Left ventricle myocardium inferior (tissue), 1 donor: Measurements from ENCODE around the gene ITIH5. TPM values are rescaled to one million over a fixed set of nuclear protein-coding genes. Genes with fewer than 3 reads are reported as not detected.

ENCODE experiments used
- DNase-seq: peaks from one replicate; pipeline ENCODE4 v3.0.0-alpha.2; 2020
- H3K27ac ChIP-seq: fragments of 200-600 bp; replicated peaks from 2 replicates; pipeline ENCODE4 v1.8.0; 2021
- H3K27me3 ChIP-seq: fragments of 200-600 bp; 2 replicates; pipeline ENCODE4 v1.8.0; 2021; ENCODE audit warnings: low read depth
- H3K36me3 ChIP-seq: fragments of 200-600 bp; 2 replicates; pipeline ENCODE4 v1.8.0; 2021
- H3K4me1 ChIP-seq: fragments of 200-600 bp; 2 replicates; pipeline ENCODE4 v1.8.0; 2021
- H3K4me3 ChIP-seq: fragments of 200-600 bp; 2 replicates; pipeline ENCODE4 v1.8.0; 2021; ENCODE audit warnings: mild to moderate bottlenecking, moderate library complexity
- H3K9me3 ChIP-seq: fragments of 200-600 bp; replicated peaks from 2 replicates; pipeline ENCODE4 v1.8.0; 2021
- CTCF ChIP-seq: fragments of 200-600 bp; IDR thresholded peaks from 2 replicates; pipeline ENCODE4 v1.8.0; 2021; ENCODE audit warnings: antibody characterized with exemption, mild to moderate bottlenecking, borderline replicate concordance
- intact Hi-C: fragments of 100-400 bp; cut with micrococcal nuclease; formaldehyde crosslinking; loops from one replicate; pipeline ENCODE4 v1.11.0; 2022
- total RNA-seq: library from RNA; stranded (reverse); fragmentation: NEBNext Ultra II Directional; extraction: Animal tissue kit (Norgen Biotek cat#: 25700); gene quantifications from one replicate; pipeline ENCODE4 v1.2.1, GENCODE V29; 2021
- donor health status: DM: no; HTN: yes; CAD: no; lungs with severe emphysema.

Gene ITIH5
- total RNA-seq, 1 donor from 2014 or later: 10.8 TPM

- intact Hi-C loops: no loop called here
- no peak for DNase-seq
- TF ChIP-seq CTCF: no peak
These were observed 146.0 kb downstream of the ITIH5 start for GRCh38 chr10:7520507-7521485.

GRCh38 chr10:7519351-7519750, 147.4 kb downstream of the ITIH5 start:
- no peak overlapping the region for H3K27ac ChIP-seq
- no peak for TF ChIP-seq CTCF
- DNase-seq: no peak
- no peaks in the 10 kb centered on the region for H3K9me3 ChIP-seq
- no peaks in the 10 kb centered on the region for H3K36me3 ChIP-seq
- intact Hi-C loops: no loop called here
- H3K4me3 ChIP-seq: no peak overlapping the region
- peaks cover 76% of the 10 kb centered on the region for H3K27me3 ChIP-seq
- H3K4me1 ChIP-seq: peaks cover 4% of the 10 kb centered on the region

More at GRCh38 chr10:7520507-7521485, 146.0 kb downstream of the ITIH5 start:
- no peaks in the 10 kb centered on the region for H3K9me3 ChIP-seq
- no peaks in the 10 kb centered on the region for H3K36me3 ChIP-seq
- H3K4me1 ChIP-seq: peaks cover 4% of the 10 kb centered on the region
- H3K27me3 ChIP-seq: peaks cover 73% of the 10 kb centered on the region
- H3K4me3 ChIP-seq: no peak overlapping the region
- H3K27ac ChIP-seq: no peak overlapping the region

- Histone ChIP-seq H3K4me3 (no peak overlapping the region), H3K9me3 (no peaks in the 10 kb centered on the region), H3K27me3 (peaks cover 71% of the 10 kb centered on the region), H3K36me3 (no peaks in the 10 kb centered on the region), H3K27ac (no peak overlapping the region), H3K4me1 (peaks cover 4% of the 10 kb centered on the region)
- no peak for DNase-seq
- intact Hi-C loops: no loop called here
- no peak for TF ChIP-seq CTCF
These were observed 148.1 kb downstream of the ITIH5 start for GRCh38 chr10:7518693-7519092.

GRCh38 chr10:7515439-7515838, 151.3 kb downstream of the ITIH5 start:
- Histone ChIP-seq H3K4me3 (no peak overlapping the region), H3K36me3 (no peaks in the 10 kb centered on the region), H3K4me1 (peaks cover 4% of the 10 kb centered on the region), H3K27ac (no peak overlapping the region), H3K9me3 (peaks cover 5% of the 10 kb centered on the region), H3K27me3 (peaks cover 56% of the 10 kb centered on the region)
- DNase-seq: no peak
- TF ChIP-seq CTCF: no peak
- intact Hi-C loops: no loop called here

GRCh38 chr10:7513936-7514335, 152.8 kb downstream of the ITIH5 start:
- peaks cover 4% of the 10 kb centered on the region for H3K4me1 ChIP-seq
- H3K36me3 ChIP-seq: no peaks in the 10 kb centered on the region
- intact Hi-C loops: no loop called here
- no peak overlapping the region for H3K27ac ChIP-seq
- DNase-seq: no peak
- peaks cover 20% of the 10 kb centered on the region for H3K9me3 ChIP-seq
- TF ChIP-seq CTCF: no peak
- no peak overlapping the region for H3K4me3 ChIP-seq
- H3K27me3 ChIP-seq: peaks cover 48% of the 10 kb centered on the region
